ENCODE data around the gene CNIH4. TPM values are rescaled to one million over a fixed set of nuclear protein-coding genes. Genes with fewer than 3 reads are reported as not detected.

CNIH4 gene
- total RNA-seq, 1 donor from 2014 or later = 70.3 TPM

DNA sequence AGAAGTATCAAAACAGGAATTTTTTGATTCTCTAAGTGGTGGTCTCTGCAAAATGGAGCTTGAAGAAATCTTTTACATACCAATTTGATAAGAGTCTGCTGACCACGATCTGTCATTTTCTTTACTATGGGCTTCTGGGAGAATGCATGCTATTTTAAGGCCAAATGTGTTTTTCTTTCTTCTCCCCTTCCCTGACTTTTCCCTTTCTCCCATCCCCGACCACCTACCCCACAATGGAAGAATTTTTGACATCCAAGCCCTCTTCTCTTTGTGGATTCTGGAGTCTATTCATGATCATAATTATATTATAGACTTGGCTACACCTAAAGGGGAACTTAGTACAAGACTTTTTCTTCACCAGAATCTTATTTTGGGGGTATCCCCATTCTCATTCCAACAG, 31.3 kb downstream of the CNIH4 start:
- no peak for DNase-seq (ENCODE audit: low read depth)

DNA sequence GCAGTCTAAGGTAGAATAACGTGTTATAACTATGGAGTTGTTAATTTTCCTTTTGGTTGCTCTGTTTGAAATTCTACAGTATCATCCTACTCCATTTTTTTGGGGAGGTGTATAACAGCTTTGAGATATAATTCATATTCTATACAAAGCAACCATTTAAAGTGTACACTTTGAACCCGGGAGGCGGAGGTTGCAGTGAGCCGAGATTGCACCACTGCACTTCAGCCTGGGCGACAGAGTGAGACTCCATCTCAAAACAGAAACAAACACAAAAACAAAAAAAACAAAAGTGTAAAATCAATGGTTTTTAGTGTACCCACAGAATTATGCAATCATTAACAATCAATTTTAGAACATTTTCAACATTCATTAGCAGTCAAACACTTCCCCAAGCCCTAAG, 33.8 kb downstream of the CNIH4 start:
- DNase-seq (ENCODE audit: low read depth) (no peak), FAIRE-seq (no peak)
- Histone ChIP-seq H3K36me3 (ENCODE audit: control insufficient read depth, insufficient read depth, low read length) (peaks cover 4% of the 10 kb centered on the region), H3K27me3 (ENCODE audit: control insufficient read depth, insufficient read depth, low read length) (no peaks in the 10 kb centered on the region), H3K4me3 (ENCODE audit: low read depth, low read length) (no peak overlapping the region)
- TF ChIP-seq, protein P1, sequence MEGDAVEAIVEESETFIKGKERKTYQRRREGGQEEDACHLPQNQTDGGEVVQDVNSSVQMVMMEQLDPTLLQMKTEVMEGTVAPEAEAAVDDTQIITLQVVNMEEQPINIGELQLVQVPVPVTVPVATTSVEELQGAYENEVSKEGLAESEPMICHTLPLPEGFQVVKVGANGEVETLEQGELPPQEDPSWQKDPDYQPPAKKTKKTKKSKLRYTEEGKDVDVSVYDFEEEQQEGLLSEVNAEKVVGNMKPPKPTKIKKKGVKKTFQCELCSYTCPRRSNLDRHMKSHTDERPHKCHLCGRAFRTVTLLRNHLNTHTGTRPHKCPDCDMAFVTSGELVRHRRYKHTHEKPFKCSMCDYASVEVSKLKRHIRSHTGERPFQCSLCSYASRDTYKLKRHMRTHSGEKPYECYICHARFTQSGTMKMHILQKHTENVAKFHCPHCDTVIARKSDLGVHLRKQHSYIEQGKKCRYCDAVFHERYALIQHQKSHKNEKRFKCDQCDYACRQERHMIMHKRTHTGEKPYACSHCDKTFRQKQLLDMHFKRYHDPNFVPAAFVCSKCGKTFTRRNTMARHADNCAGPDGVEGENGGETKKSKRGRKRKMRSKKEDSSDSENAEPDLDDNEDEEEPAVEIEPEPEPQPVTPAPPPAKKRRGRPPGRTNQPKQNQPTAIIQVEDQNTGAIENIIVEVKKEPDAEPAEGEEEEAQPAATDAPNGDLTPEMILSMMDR (IDR thresholded peaks at IDR 0.05; ENCODE audit: insufficient read depth, low read length, severe bottlenecking) = no peak

More for the DNA sequence above, 31.3 kb downstream of the CNIH4 start:
- Histone ChIP-seq H3K36me3 (ENCODE audit: control insufficient read depth, insufficient read depth, low read length) (peaks cover 2% of the 10 kb centered on the region), H3K4me3 (ENCODE audit: low read depth, low read length) (no peak overlapping the region), H3K27me3 (ENCODE audit: control insufficient read depth, insufficient read depth, low read length) (no peaks in the 10 kb centered on the region)
- no peak for FAIRE-seq
- TF ChIP-seq, protein P1 (IDR thresholded peaks at IDR 0.05; ENCODE audit: insufficient read depth, low read length, severe bottlenecking) = no peak

DNA sequence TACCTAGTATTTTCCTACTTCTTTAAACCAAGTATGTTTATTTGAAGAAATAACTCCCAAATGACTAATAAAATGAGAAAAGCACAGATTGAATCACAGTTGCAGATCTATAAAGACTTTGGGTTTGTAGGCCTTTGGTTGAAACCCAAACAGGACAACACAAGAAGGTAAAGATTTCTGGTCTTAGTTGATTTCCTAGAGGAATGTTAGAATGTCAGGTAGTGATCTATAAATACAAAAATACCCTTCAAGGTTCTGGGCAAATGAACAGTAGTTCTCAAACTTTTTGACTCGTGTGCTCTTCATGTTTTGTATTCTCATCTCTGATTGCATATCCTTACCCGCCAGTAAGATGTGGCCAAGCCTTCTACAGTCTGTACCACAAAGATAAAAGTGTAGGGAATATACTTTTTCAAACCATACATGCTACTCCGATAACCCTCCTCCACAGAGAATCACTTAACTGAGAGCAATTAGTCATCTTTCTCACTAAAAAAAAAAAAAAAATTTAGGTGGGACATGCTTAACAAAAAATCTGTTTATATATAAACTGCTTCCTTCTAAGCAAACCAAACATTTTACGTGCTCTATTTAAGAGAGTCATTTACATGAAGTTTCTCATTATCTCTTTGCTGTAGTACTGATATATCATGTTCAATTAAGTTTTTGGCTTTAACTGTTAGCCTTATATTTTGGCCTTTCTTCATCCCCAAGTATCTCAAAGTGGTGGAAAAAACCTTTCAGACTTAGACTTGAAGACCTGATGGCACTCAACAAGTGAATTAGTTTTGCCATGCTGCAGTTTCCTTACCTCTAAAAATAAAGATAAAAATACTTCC, 36.0 kb downstream of the CNIH4 start:
- no peak for DNase-seq (ENCODE audit: low read depth)
- H3K4me3 ChIP-seq (ENCODE audit: low read depth, low read length) = no peak overlapping the region
- peaks cover 6% of the 10 kb centered on the region for H3K36me3 ChIP-seq (ENCODE audit: control insufficient read depth, insufficient read depth, low read length)
- TF ChIP-seq, protein P1 (IDR thresholded peaks at IDR 0.05; ENCODE audit: insufficient read depth, low read length, severe bottlenecking) = no peak
- H3K27me3 ChIP-seq (ENCODE audit: control insufficient read depth, insufficient read depth, low read length) = no peaks in the 10 kb centered on the region
- FAIRE-seq = no peak

- FAIRE-seq = no peak
- Histone ChIP-seq H3K27me3 (ENCODE audit: control insufficient read depth, insufficient read depth, low read length) (no peaks in the 10 kb centered on the region), H3K4me3 (ENCODE audit: low read depth, low read length) (no peak overlapping the region), H3K36me3 (ENCODE audit: control insufficient read depth, insufficient read depth, low read length) (peaks cover 7% of the 10 kb centered on the region)
- DNase-seq (ENCODE audit: low read depth) = no peak
- TF ChIP-seq, protein P1 (IDR thresholded peaks at IDR 0.05; ENCODE audit: insufficient read depth, low read length, severe bottlenecking) = no peak
These were observed 36.6 kb downstream of the CNIH4 start for GRCh38 chr1:224393294-224393693.

DNA sequence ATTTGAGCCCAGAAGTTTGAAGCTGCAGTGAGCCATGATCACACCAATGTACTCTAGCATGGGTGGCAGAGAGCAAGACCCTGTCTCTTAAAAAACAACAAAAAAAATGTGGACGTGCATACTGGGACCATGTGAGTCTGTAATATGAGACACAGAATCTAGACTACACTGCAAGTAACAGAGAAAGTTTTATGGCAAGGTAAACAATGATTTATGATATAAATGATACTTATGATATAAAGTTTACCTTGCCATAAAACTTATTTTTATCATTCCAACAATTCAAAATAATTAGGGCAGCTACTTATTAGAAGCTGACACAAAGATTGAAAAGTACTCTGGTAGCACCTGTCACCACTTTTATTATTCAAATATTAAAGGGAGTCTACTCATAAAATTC, 43.2 kb downstream of the CNIH4 start:
- Histone ChIP-seq H3K27me3 (ENCODE audit: control insufficient read depth, insufficient read depth, low read length) (no peaks in the 10 kb centered on the region), H3K4me3 (ENCODE audit: low read depth, low read length) (no peak overlapping the region), H3K36me3 (ENCODE audit: control insufficient read depth, insufficient read depth, low read length) (peaks cover 8% of the 10 kb centered on the region)
- TF ChIP-seq, protein P1 (IDR thresholded peaks at IDR 0.05; ENCODE audit: insufficient read depth, low read length, severe bottlenecking) = no peak
- no peak for DNase-seq (ENCODE audit: low read depth)
- no peak for FAIRE-seq
